ENCODE measurements around the gene NFYB. TPM values are rescaled to one million over a fixed set of nuclear protein-coding genes. Genes with fewer than 3 reads are reported as not detected.
"Not testable (repeated sequence)": the region's sequence is repeated elsewhere in the genome, so short reads cannot be mapped to it uniquely, and the experiment has no call there.

The NFYB gene
- 10 to 100 TPM; 24.2 to 44.4 (median 32.3) TPM for polyA plus RNA-seq (ENCODE audit: low read depth in 6 of 6)

- Mint-ChIP-seq H3K27me3 (peaks cover 0 to under 1% (median 0%) of the 10 kb centered on the region in 3 donors), H3K9me3 (no peaks in the 10 kb centered on the region), H3K4me1 (peaks cover 0 to 21% (median 7%) of the 10 kb centered on the region in 3 donors), H3K27ac (peak within 1 kb of the TSS; percentile 73 to 94 (median 92)), H3K36me3 (no peaks in the 10 kb centered on the region), H3K4me3 (peak within 1 kb of the TSS; percentile 73 to 95 (median 90))
- ATAC-seq (ENCODE audit: low read depth in 2 of 2) (peak; percentile 92 to 94), DNase-seq (peak; percentile 94)
Measured at GRCh38 chr12:104137902-104138796, at the start of gene NFYB. NFYB (minus strand) TSS chr12:104138210; CDS start chr12:104135453, 2,757 bp downstream.

GRCh38 chr12:104187446-104188155, 49.6 kb upstream of the NFYB start:
- no peak overlapping the region for H3K4me3 Mint-ChIP-seq
- H3K4me1 Mint-ChIP-seq, result no peaks in the 10 kb centered on the region
- H3K27ac Mint-ChIP-seq, result no peak overlapping the region
- H3K9me3 Mint-ChIP-seq, result peaks cover 2 to 16% (median 7%) of the 10 kb centered on the region in 7 donors
- peaks cover 0 to 5% (median under 1%) of the 10 kb centered on the region in 3 donors for H3K27me3 Mint-ChIP-seq
- peaks cover 0 to 14% of the 10 kb centered on the region in 2 donors for H3K36me3 Mint-ChIP-seq
- ATAC-seq (ENCODE audit: low read depth in 2 of 2) (no peak), DNase-seq (no peak)

GRCh38 chr12:104183443-104183842, 45.4 kb upstream of the NFYB start:
- peaks cover 0 to 16% (median 7%) of the 10 kb centered on the region in 7 donors for H3K9me3 Mint-ChIP-seq
- ATAC-seq (ENCODE audit: low read depth in 2 of 2) (no peak), DNase-seq (no peak)
- H3K27ac Mint-ChIP-seq, result no peak overlapping the region
- H3K36me3 Mint-ChIP-seq, result peaks cover 0 to 14% of the 10 kb centered on the region in 2 donors
- peaks cover 2 to 22% (median 20%) of the 10 kb centered on the region in 3 donors for H3K27me3 Mint-ChIP-seq
- no peak overlapping the region for H3K4me3 Mint-ChIP-seq
- H3K4me1 Mint-ChIP-seq, result no peaks in the 10 kb centered on the region

GRCh38 chr12:104182621-104183378, 44.8 kb upstream of the NFYB start:
- DNase-seq (no peak), ATAC-seq (ENCODE audit: low read depth in 2 of 2) (no peak)
- Mint-ChIP-seq H3K4me3 (no peak overlapping the region), H3K9me3 (peaks cover 0 to 16% (median 7%) of the 10 kb centered on the region in 7 donors), H3K27me3 (peaks cover 9 to 29% (median 25%) of the 10 kb centered on the region in 3 donors), H3K4me1 (no peaks in the 10 kb centered on the region), H3K36me3 (peaks cover 0 to 14% of the 10 kb centered on the region in 2 donors), H3K27ac (no peak overlapping the region)

- Mint-ChIP-seq H3K27ac (no peak overlapping the region), H3K36me3 (peaks cover 0 to 14% of the 10 kb centered on the region in 2 donors), H3K9me3 (peaks cover 0 to 16% (median 7%) of the 10 kb centered on the region in 7 donors), H3K27me3 (peaks cover 11 to 35% (median 26%) of the 10 kb centered on the region in 3 donors), H3K4me1 (no peaks in the 10 kb centered on the region), H3K4me3 (no peak overlapping the region)
- ATAC-seq (ENCODE audit: low read depth in 2 of 2), result no peak
- DNase-seq, result no peak
Measured at GRCh38 chr12:104182144-104182543, 44.1 kb upstream of the NFYB start.

GRCh38 chr12:104181313-104181712, 43.3 kb upstream of the NFYB start:
- Mint-ChIP-seq H3K27ac (no peak overlapping the region), H3K9me3 (peaks cover 0 to 16% (median 7%) of the 10 kb centered on the region in 7 donors), H3K4me1 (no peaks in the 10 kb centered on the region), H3K27me3 (peaks cover 11 to 36% (median 26%) of the 10 kb centered on the region in 3 donors), H3K36me3 (peaks cover 0 to 14% of the 10 kb centered on the region in 2 donors), H3K4me3 (no peak overlapping the region)
- DNase-seq (no peak), ATAC-seq (ENCODE audit: low read depth in 2 of 2) (no peak)

- Mint-ChIP-seq H3K36me3 (peaks cover 0 to 14% of the 10 kb centered on the region in 2 donors), H3K9me3 (peaks cover 0 to 16% (median 7%) of the 10 kb centered on the region in 7 donors), H3K4me1 (no peaks in the 10 kb centered on the region)
Measured at GRCh38 chr12:104180374-104180773, 42.4 kb upstream of the NFYB start.

GRCh38 chr12:104177663-104178501, 39.9 kb upstream of the NFYB start:
- H3K27me3 Mint-ChIP-seq, result peaks cover 11 to 36% (median 21%) of the 10 kb centered on the region in 3 donors
- no peak overlapping the region for H3K4me3 Mint-ChIP-seq
- H3K4me1 Mint-ChIP-seq, result no peaks in the 10 kb centered on the region
- H3K27ac Mint-ChIP-seq, result peak overlapping the region in 1 of 6 donors; percentile 11
- no peak for ATAC-seq (ENCODE audit: low read depth in 2 of 2)
- DNase-seq, result no peak
- H3K9me3 Mint-ChIP-seq, result no peaks in the 10 kb centered on the region
- H3K36me3 Mint-ChIP-seq, result no peaks in the 10 kb centered on the region

More at GRCh38 chr12:104180374-104180773, 42.4 kb upstream of the NFYB start:
- H3K4me3 Mint-ChIP-seq, result no peak overlapping the region
- peak overlapping the region in 1 of 6 donors; percentile 80 for H3K27ac Mint-ChIP-seq
- no peak for DNase-seq
- no peak for ATAC-seq (ENCODE audit: low read depth in 2 of 2)
- H3K27me3 Mint-ChIP-seq, result peaks cover 11 to 36% (median 23%) of the 10 kb centered on the region in 3 donors

GRCh38 chr12:104177336-104177662, 39.3 kb upstream of the NFYB start:
- DNase-seq (no peak), ATAC-seq (ENCODE audit: low read depth in 2 of 2) (no peak)
- no peak overlapping the region for H3K4me3 Mint-ChIP-seq
- no peaks in the 10 kb centered on the region for H3K36me3 Mint-ChIP-seq
- peaks cover 11 to 32% (median 19%) of the 10 kb centered on the region in 3 donors for H3K27me3 Mint-ChIP-seq
- H3K9me3 Mint-ChIP-seq, result no peaks in the 10 kb centered on the region
- H3K4me1 Mint-ChIP-seq, result no peaks in the 10 kb centered on the region
- H3K27ac Mint-ChIP-seq, result no peak overlapping the region

- Mint-ChIP-seq H3K9me3 (no peaks in the 10 kb centered on the region), H3K36me3 (no peaks in the 10 kb centered on the region), H3K4me3 (peak overlapping the region in 1 of 8 donors; percentile 27), H3K27me3 (peaks cover 11 to 29% (median 14%) of the 10 kb centered on the region in 3 donors), H3K27ac (no peak overlapping the region), H3K4me1 (no peaks in the 10 kb centered on the region)
- DNase-seq (no peak), ATAC-seq (ENCODE audit: low read depth in 2 of 2) (peak in 1 of 2 donors; percentile 43)
Measured at GRCh38 chr12:104175726-104176247, 37.8 kb upstream of the NFYB start.

- not testable (repeated sequence) for H3K4me1 Mint-ChIP-seq; H3K9me3 Mint-ChIP-seq; ATAC-seq (ENCODE audit: low read depth in 2 of 2); H3K36me3 Mint-ChIP-seq; H3K4me3 Mint-ChIP-seq; DNase-seq; H3K27ac Mint-ChIP-seq
- peaks cover 7 to 22% (median 11%) of the 10 kb centered on the region in 3 donors for H3K27me3 Mint-ChIP-seq
Measured at GRCh38 chr12:104173804-104174203, 35.8 kb upstream of the NFYB start.

GRCh38 chr12:104172570-104172947, 34.5 kb upstream of the NFYB start:
- Mint-ChIP-seq H3K36me3 (no peaks in the 10 kb centered on the region), H3K4me1 (no peaks in the 10 kb centered on the region), H3K9me3 (no peaks in the 10 kb centered on the region), H3K27ac (no peak overlapping the region), H3K4me3 (no peak overlapping the region), H3K27me3 (peaks cover 3 to 19% (median 11%) of the 10 kb centered on the region in 3 donors)
- DNase-seq (no peak), ATAC-seq (ENCODE audit: low read depth in 2 of 2) (no peak)
